NCI-H1417 treated with DMSO at 0.1 percent for 48 hours (cell line): Measurements from ENCODE around the gene PPIE.

Source experiments
- DNase-seq: peaks from one replicate; lab custom pipeline; 2025; lab: John Stamatoyannopoulos, UW

The PPIE gene

GRCh38 chr1:39805385-39805784 is 66.7 kb downstream of the PPIE start:
- DNase-seq, result no peak

- DNase-seq, result no peak
Observed at GRCh38 chr1:39808784-39809517, 70.3 kb downstream of the PPIE start.

GRCh38 chr1:39812913-39813312 is 74.2 kb downstream of the PPIE start:
- no peak for DNase-seq
